HCEC 1CT (cell line): ENCODE results near the gene SAMHD1.

ENCODE experiments used
- DNase-seq: peaks from one replicate; pipeline ENCODE4 v3.0.0-alpha.2; 2017

The SAMHD1 gene

GRCh38 chr20:36871640-36872570, 79.6 kb downstream of the SAMHD1 start:
- DNase-seq, result no peak

- peak; percentile 26 for DNase-seq
Measured at GRCh38 chr20:36866681-36867495, 84.6 kb downstream of the SAMHD1 start.

- no peak for DNase-seq
Measured at GRCh38 chr20:36866164-36866563, 85.3 kb downstream of the SAMHD1 start.

- DNase-seq, result no peak
Measured at GRCh38 chr20:36865861-36866149, 85.7 kb downstream of the SAMHD1 start.

GRCh38 chr20:36865076-36865860, 86.2 kb downstream of the SAMHD1 start:
- DNase-seq, result no peak

GRCh38 chr20:36862857-36863668, 88.4 kb downstream of the SAMHD1 start:
- no peak for DNase-seq

GRCh38 chr20:36861875-36862801, 89.4 kb downstream of the SAMHD1 start:
- DNase-seq, result peak; percentile 85

- DNase-seq, result peak; percentile 23
Measured at GRCh38 chr20:36861625-36861874, 90.0 kb downstream of the SAMHD1 start.

GRCh38 chr20:36860811-36861624, 90.5 kb downstream of the SAMHD1 start:
- no peak for DNase-seq

GRCh38 chr20:36860339-36860738, 91.2 kb downstream of the SAMHD1 start:
- peak; percentile 23 for DNase-seq

- DNase-seq, result no peak
Measured at GRCh38 chr20:36859700-36860330, 91.7 kb downstream of the SAMHD1 start.

GRCh38 chr20:36859282-36859555, 92.3 kb downstream of the SAMHD1 start:
- no peak for DNase-seq

GRCh38 chr20:36856691-36857635, 94.5 kb downstream of the SAMHD1 start:
- DNase-seq, result no peak

- DNase-seq, result no peak
Measured at GRCh38 chr20:36856195-36856594, 95.3 kb downstream of the SAMHD1 start.

- no peak for DNase-seq
Measured at GRCh38 chr20:36855241-36855657, 96.3 kb downstream of the SAMHD1 start.

- DNase-seq, result no peak
Measured at GRCh38 chr20:36854348-36855240, 96.9 kb downstream of the SAMHD1 start.

GRCh38 chr20:36852187-36852586, 99.3 kb downstream of the SAMHD1 start:
- DNase-seq, result no peak

- no peak for DNase-seq
Measured at GRCh38 chr20:36851490-36851889, 100.0 kb downstream of the SAMHD1 start.
